Lower leg skin (tissue), 3 donors: Measurements from ENCODE around the gene GAREM1.

ENCODE experiments used
- POLR2A ChIP-seq, 2 donors: fragments of 450-650 bp; IDR thresholded peaks; one replicate each; pipeline ENCODE4 v1.6.1; 2016 to 2017; ENCODE audit warnings: antibody characterized with exemption in 2 of 2, mild to moderate bottlenecking in 1 of 2, moderate library complexity in 1 of 2
- TF ChIP-seq, protein P1 (sequence below), 3 donors: fragments of 450-650 bp; IDR thresholded peaks; one replicate each; pipeline ENCODE4 v1.5.1; 2016; ENCODE audit warnings: antibody characterized with exemption in 3 of 3, mild to moderate bottlenecking in 3 of 3, moderate library complexity in 2 of 3

DNA sequence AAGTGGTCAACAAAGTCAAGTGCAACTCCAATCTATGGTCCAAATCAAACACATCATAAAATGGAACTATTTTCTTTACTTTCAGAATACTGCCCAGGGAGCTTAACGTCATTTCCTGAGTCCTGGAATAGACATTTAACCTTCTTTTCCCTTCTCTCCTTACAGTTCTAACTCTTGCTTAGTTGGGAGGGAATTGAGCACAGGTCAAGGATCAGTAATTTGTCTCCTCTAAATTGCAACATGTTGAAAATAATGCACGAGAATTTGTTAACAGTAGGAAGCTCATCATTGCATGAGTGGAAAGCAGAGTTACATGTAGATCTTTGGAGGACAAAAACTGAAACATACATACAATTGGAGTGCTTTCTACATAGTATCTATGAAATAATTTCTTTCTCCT lies 193.1 kb downstream of the GAREM1 start:
- TF ChIP-seq, protein P1, sequence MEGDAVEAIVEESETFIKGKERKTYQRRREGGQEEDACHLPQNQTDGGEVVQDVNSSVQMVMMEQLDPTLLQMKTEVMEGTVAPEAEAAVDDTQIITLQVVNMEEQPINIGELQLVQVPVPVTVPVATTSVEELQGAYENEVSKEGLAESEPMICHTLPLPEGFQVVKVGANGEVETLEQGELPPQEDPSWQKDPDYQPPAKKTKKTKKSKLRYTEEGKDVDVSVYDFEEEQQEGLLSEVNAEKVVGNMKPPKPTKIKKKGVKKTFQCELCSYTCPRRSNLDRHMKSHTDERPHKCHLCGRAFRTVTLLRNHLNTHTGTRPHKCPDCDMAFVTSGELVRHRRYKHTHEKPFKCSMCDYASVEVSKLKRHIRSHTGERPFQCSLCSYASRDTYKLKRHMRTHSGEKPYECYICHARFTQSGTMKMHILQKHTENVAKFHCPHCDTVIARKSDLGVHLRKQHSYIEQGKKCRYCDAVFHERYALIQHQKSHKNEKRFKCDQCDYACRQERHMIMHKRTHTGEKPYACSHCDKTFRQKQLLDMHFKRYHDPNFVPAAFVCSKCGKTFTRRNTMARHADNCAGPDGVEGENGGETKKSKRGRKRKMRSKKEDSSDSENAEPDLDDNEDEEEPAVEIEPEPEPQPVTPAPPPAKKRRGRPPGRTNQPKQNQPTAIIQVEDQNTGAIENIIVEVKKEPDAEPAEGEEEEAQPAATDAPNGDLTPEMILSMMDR (IDR thresholded peaks at IDR 0.05) = no peak
- TF ChIP-seq POLR2A (IDR thresholded peaks at IDR 0.05) = no peak
